Duodenal mucosa (tissue), 2 donors: ENCODE results near the gene RFK.

ENCODE experiments used
- H3K27ac ChIP-seq: one replicate; pipeline ENCODE4 v1.7.0; 2013; ENCODE audit warnings: low read depth, low read length
- H3K27me3 ChIP-seq, 2 donors: one replicate each; pipeline ENCODE4 v1.7.0; 2013; ENCODE audit warnings: low read length in 2 of 2, control low read depth in 1 of 2; ENCODE audit not compliant: insufficient read depth in 2 of 2, control insufficient read depth in 1 of 2
- H3K36me3 ChIP-seq, 2 donors: one replicate each; pipeline ENCODE4 v1.7.0; 2013; ENCODE audit warnings: low read length in 2 of 2, control low read depth in 1 of 2; ENCODE audit not compliant: insufficient read depth in 2 of 2, control insufficient read depth in 1 of 2
- H3K4me1 ChIP-seq, 2 donors: one replicate each; pipeline ENCODE4 v1.7.0; 2013; ENCODE audit warnings: low read length in 2 of 2, control low read depth in 1 of 2; ENCODE audit not compliant: insufficient read depth in 2 of 2, control insufficient read depth in 1 of 2
- H3K4me3 ChIP-seq, 2 donors: one replicate each; pipeline ENCODE4 v1.7.0; 2013; ENCODE audit warnings: low read length in 2 of 2, low read depth in 1 of 2
- H3K9ac ChIP-seq, 2 donors: one replicate each; pipeline ENCODE4 v1.7.0; 2013; ENCODE audit warnings: low read length in 2 of 2, low read depth in 1 of 2
- H3K9me3 ChIP-seq, 2 donors: one replicate each; pipeline ENCODE4 v1.7.0; 2013; ENCODE audit warnings: low read length in 2 of 2, control low read depth in 1 of 2; ENCODE audit not compliant: control insufficient read depth in 1 of 2

RFK gene

GRCh38 chr9:76359365-76359764 is 34.9 kb downstream of the RFK start:
- Histone ChIP-seq H3K9ac (no peak overlapping the region), H3K4me3 (no peak overlapping the region), H3K4me1 (peaks cover 6 to 11% of the 10 kb centered on the region in 2 donors), H3K9me3 (no peaks in the 10 kb centered on the region), H3K27me3 (no peaks in the 10 kb centered on the region), H3K27ac (no peak overlapping the region), H3K36me3 (peaks cover 7 to 33% of the 10 kb centered on the region in 2 donors)

GRCh38 chr9:76358628-76359280 is 35.5 kb downstream of the RFK start:
- no peak overlapping the region for H3K9ac ChIP-seq
- H3K36me3 ChIP-seq, result peaks cover 7 to 40% of the 10 kb centered on the region in 2 donors
- no peak overlapping the region for H3K27ac ChIP-seq
- H3K27me3 ChIP-seq, result no peaks in the 10 kb centered on the region
- peaks cover 4 to 8% of the 10 kb centered on the region in 2 donors for H3K4me1 ChIP-seq
- H3K4me3 ChIP-seq, result no peak overlapping the region
- H3K9me3 ChIP-seq, result no peaks in the 10 kb centered on the region

DNA sequence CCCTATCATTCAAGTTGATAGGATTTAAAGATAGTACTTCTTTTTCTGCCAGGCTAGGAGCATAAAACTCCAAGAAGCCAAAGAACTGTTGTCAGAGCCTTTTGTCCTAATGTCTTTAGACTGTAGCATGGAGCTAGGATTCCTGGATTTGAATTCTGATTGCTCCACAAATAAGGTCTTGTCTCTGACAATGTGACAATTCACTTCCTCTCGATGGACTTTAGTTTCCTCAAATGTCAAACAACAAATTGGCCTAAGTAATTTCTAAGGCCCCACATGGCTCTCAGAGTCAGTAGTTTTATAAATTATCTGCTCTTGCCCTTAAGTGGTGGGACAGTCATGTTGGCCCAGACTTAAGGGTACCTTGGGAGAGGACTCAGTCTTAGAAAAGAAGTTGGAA is 36.7 kb downstream of the RFK start:
- Histone ChIP-seq H3K4me1 (no peaks in the 10 kb centered on the region), H3K27ac (no peak overlapping the region), H3K27me3 (no peaks in the 10 kb centered on the region), H3K36me3 (peaks cover 11 to 46% of the 10 kb centered on the region in 2 donors), H3K9me3 (no peaks in the 10 kb centered on the region), H3K4me3 (no peak overlapping the region), H3K9ac (no peak overlapping the region)

DNA sequence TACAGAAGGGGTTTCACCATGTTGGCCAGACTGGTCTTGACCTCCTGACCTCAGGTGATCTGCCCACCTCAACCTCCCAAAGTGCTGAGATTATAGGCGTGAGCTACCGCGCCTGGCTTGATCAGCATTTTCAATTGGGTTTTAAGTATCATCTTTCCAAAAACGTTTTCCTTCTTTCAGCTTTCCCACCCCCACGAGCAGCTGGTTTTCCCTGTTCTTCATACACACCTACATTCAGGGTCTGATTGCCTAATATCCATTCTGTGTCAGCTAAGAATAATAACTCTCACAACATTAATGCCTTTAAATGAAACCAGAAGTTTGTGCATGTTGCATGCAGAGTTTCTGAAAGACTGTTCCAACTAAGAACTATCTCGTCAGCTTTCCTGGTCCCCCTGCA is 38.3 kb downstream of the RFK start:
- peaks cover 11 to 57% of the 10 kb centered on the region in 2 donors for H3K36me3 ChIP-seq
- H3K27me3 ChIP-seq, result no peaks in the 10 kb centered on the region
- no peak overlapping the region for H3K9ac ChIP-seq
- no peaks in the 10 kb centered on the region for H3K4me1 ChIP-seq
- H3K9me3 ChIP-seq, result no peaks in the 10 kb centered on the region
- H3K4me3 ChIP-seq, result no peak overlapping the region
- no peak overlapping the region for H3K27ac ChIP-seq

DNA sequence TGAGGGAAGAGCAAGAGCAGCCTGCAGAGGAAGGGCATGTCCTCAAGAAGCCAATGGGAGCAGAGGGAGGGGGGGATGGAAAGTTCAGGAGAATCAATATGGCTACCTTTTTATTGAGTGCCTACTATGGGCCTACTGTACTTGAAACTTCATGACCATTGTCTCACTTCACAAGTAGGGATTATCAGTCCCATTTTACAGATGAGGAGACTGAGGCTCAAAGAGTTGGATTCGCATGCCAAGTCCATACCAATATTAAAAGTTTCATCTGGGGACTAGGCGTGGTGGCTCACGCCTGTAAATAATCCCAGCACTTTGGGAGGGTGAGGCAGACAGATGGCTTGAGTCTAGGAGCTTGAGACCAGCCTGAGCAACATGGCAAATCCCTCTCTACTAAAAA is 40.0 kb downstream of the RFK start:
- Histone ChIP-seq H3K9me3 (no peaks in the 10 kb centered on the region), H3K4me1 (no peaks in the 10 kb centered on the region), H3K27ac (no peak overlapping the region), H3K9ac (no peak overlapping the region), H3K36me3 (peaks cover 11 to 62% of the 10 kb centered on the region in 2 donors), H3K4me3 (no peak overlapping the region), H3K27me3 (no peaks in the 10 kb centered on the region)

DNA sequence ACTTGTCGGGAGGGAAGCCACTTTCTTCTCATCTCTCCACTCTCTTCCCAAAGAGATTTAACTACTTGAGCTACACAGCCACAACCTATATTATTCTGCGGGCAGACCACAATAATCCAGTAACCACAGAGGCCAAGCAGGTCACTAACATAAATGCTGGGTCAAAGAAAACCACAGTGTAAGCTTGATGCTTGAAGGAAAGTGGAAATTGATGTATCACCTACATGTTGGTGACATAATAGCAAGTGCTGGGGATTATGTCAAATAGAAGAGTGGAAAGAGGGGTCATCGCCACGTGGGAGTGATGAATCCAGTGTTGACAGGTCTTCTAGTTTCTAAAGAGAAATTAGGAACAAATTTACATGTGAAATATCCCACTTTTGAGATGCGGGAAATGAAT is 40.9 kb downstream of the RFK start:
- Histone ChIP-seq H3K27ac (no peak overlapping the region), H3K9ac (no peak overlapping the region), H3K36me3 (peaks cover 4 to 52% of the 10 kb centered on the region in 2 donors), H3K4me3 (no peak overlapping the region), H3K27me3 (no peaks in the 10 kb centered on the region), H3K9me3 (no peaks in the 10 kb centered on the region), H3K4me1 (no peaks in the 10 kb centered on the region)

DNA sequence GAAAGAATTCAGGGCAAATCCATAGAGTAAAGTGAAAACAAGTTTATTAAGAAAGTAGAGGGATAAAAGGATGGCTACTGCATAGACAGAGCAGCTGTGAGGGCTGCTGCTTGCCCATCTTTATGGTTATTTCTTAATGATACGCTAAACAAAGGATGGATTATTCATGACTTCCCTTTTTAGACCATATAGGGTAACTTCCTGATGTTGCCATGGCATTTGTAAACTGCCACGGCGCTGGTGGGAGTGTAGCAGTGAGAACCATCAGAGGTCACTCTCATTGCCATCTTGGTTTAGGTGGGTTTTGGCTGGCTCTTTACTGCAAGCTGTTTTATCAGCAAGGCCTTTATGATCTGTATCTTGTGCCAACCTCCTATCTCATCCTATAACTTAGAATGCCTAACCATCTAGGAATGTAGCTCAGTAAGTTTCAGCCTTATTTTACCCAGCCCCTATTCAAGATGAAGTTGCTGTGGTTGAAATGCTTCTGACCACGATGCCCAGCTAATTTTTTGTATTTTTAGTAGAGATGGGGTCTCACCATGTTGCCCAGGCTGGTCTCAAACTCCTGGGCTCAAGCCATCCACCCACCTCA is 42.1 kb downstream of the RFK start:
- Histone ChIP-seq H3K4me1 (no peaks in the 10 kb centered on the region), H3K9ac (no peak overlapping the region), H3K4me3 (no peak overlapping the region), H3K27me3 (no peaks in the 10 kb centered on the region), H3K36me3 (peaks cover 4 to 45% of the 10 kb centered on the region in 2 donors), H3K27ac (no peak overlapping the region), H3K9me3 (no peaks in the 10 kb centered on the region)

DNA sequence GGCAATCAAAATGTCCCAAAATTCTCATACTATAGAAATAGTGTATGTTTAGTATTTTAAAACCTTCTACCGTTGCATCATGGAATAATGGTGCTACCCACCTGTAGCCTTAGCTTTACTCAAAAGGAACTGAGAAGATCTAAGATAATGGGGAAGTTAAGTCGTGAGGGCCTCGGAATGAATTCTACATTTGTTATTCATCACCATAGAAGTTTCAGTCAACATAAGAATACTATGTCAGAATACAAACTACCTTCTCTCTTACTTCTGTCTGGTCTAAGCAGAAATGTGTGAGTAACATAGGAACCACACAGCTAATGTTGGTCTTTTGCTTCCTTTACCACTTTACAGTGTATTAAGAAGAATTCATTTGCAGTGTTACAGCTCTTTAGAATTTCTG is 43.2 kb downstream of the RFK start:
- H3K4me3 ChIP-seq, result no peak overlapping the region
- H3K4me1 ChIP-seq, result no peaks in the 10 kb centered on the region
- H3K9me3 ChIP-seq, result no peaks in the 10 kb centered on the region
- H3K27me3 ChIP-seq, result no peaks in the 10 kb centered on the region
- no peak overlapping the region for H3K27ac ChIP-seq
- H3K9ac ChIP-seq, result no peak overlapping the region
- H3K36me3 ChIP-seq, result peaks cover 4 to 38% of the 10 kb centered on the region in 2 donors

DNA sequence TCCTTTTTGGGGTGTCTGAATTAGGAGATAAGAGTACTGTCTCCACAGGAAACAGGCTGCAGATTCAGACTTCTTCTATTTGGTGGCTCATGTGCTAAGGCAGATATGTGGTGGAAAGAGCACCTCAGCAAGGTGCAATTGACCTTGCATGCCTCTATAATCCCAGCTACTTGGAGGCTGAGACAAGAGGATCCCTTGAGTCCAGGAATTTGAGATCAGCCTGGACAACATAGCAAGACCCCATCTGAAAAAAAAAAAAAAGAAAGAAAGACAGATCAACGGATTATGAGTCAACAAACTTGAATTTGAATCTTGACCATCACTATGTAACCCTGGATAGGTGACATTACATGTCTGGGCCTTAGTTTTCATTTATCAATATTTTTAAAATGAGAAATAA is 44.4 kb downstream of the RFK start:
- Histone ChIP-seq H3K9ac (no peak overlapping the region), H3K27ac (no peak overlapping the region), H3K36me3 (peaks cover 4 to 37% of the 10 kb centered on the region in 2 donors), H3K4me1 (no peaks in the 10 kb centered on the region), H3K9me3 (no peaks in the 10 kb centered on the region), H3K27me3 (no peaks in the 10 kb centered on the region), H3K4me3 (no peak overlapping the region)

- H3K27ac ChIP-seq, result no peak overlapping the region
- no peak overlapping the region for H3K4me3 ChIP-seq
- no peaks in the 10 kb centered on the region for H3K4me1 ChIP-seq
- no peaks in the 10 kb centered on the region for H3K27me3 ChIP-seq
- H3K36me3 ChIP-seq, result peaks cover 9 to 29% of the 10 kb centered on the region in 2 donors
- no peak overlapping the region for H3K9ac ChIP-seq
- H3K9me3 ChIP-seq, result no peaks in the 10 kb centered on the region
These were observed 51.4 kb downstream of the RFK start for GRCh38 chr9:76342858-76343257.
